Measurements from ENCODE around the gene BCL7A. TPM values are rescaled to one million over a fixed set of nuclear protein-coding genes. Genes with fewer than 3 reads are reported as not detected.

The BCL7A gene
- total RNA-seq, 1 experiment from 2014 or later = 67.2 TPM

- H3K4me3 ChIP-seq (ENCODE audit: low read length) = peak overlapping the region; percentile 28; the same call in 1 of the 2 replicates
- peaks cover 10% of the 10 kb centered on the region; the same call in 1 of the 2 replicates for H4K20me1 ChIP-seq (ENCODE audit: insufficient read depth, low read depth, low read length)
- H3K4me1 ChIP-seq (ENCODE audit: low read length) = peaks cover 79% of the 10 kb centered on the region
- H3K36me3 ChIP-seq (ENCODE audit: insufficient read depth, low read length) = peaks cover 11% of the 10 kb centered on the region; the same call in 1 of the 2 replicates
- peak overlapping the region; percentile 46 for H3K4me2 ChIP-seq (ENCODE audit: low read depth, low read length, poor library complexity, severe bottlenecking)
- H3K27me3 ChIP-seq (ENCODE audit: low read length) = no peaks in the 10 kb centered on the region
- no peaks in the 10 kb centered on the region for H3K9me3 ChIP-seq (ENCODE audit: low read length)
- peak overlapping the region; percentile 95 for H3K27ac ChIP-seq (ENCODE audit: low read length)
- peaks cover 70% of the 10 kb centered on the region for H3K79me2 ChIP-seq (ENCODE audit: low read length)
- peak; percentile 67 for DNase-seq
- peak overlapping the region; percentile 72 for H3K9ac ChIP-seq (ENCODE audit: low read length)
- H3K9me2 ChIP-seq (replicated peaks; ENCODE audit: insufficient read depth, low read length) = no peaks in the 10 kb centered on the region
- H2AFZ ChIP-seq (ENCODE audit: low read length) = no peak overlapping the region
Observed at GRCh38 chr12:122026706-122027333, 5.1 kb downstream of the BCL7A start.

- Histone ChIP-seq H2AFZ (ENCODE audit: low read length) (no peak overlapping the region), H3K9ac (ENCODE audit: low read length) (peak overlapping the region; percentile 72), H3K9me2 (replicated peaks; ENCODE audit: insufficient read depth, low read length) (no peaks in the 10 kb centered on the region), H3K4me3 (ENCODE audit: low read length) (peak overlapping the region; percentile 6; the same call in 1 of the 2 replicates), H3K36me3 (ENCODE audit: insufficient read depth, low read length) (peaks cover 5% of the 10 kb centered on the region; the same call in 1 of the 2 replicates), H3K79me2 (ENCODE audit: low read length) (peaks cover 67% of the 10 kb centered on the region), H3K4me2 (ENCODE audit: low read depth, low read length, poor library complexity, severe bottlenecking) (peak overlapping the region; percentile 46), H3K27me3 (ENCODE audit: low read length) (no peaks in the 10 kb centered on the region), H3K9me3 (ENCODE audit: low read length) (no peaks in the 10 kb centered on the region), H3K27ac (ENCODE audit: low read length) (peak overlapping the region; percentile 95), H3K4me1 (ENCODE audit: low read length) (peaks cover 92% of the 10 kb centered on the region), H4K20me1 (ENCODE audit: insufficient read depth, low read depth, low read length) (peaks cover 13% of the 10 kb centered on the region; the same call in 1 of the 2 replicates)
- DNase-seq = peak; percentile 77
Observed at GRCh38 chr12:122028165-122028904, 6.7 kb downstream of the BCL7A start.

- peaks cover 66% of the 10 kb centered on the region for H3K79me2 ChIP-seq (ENCODE audit: low read length)
- H3K27ac ChIP-seq (ENCODE audit: low read length) = peak overlapping the region; percentile 95
- H2AFZ ChIP-seq (ENCODE audit: low read length) = no peak overlapping the region
- peak; percentile 86 for DNase-seq
- peaks cover 87% of the 10 kb centered on the region for H3K4me1 ChIP-seq (ENCODE audit: low read length)
- H4K20me1 ChIP-seq (ENCODE audit: insufficient read depth, low read depth, low read length) = peaks cover 18% of the 10 kb centered on the region; the same call in 1 of the 2 replicates
- H3K9me3 ChIP-seq (ENCODE audit: low read length) = no peaks in the 10 kb centered on the region
- H3K36me3 ChIP-seq (ENCODE audit: insufficient read depth, low read length) = peaks cover 5% of the 10 kb centered on the region; the same call in 1 of the 2 replicates
- H3K9ac ChIP-seq (ENCODE audit: low read length) = peak overlapping the region; percentile 72
- no peaks in the 10 kb centered on the region for H3K9me2 ChIP-seq (replicated peaks; ENCODE audit: insufficient read depth, low read length)
- H3K27me3 ChIP-seq (ENCODE audit: low read length) = no peaks in the 10 kb centered on the region
- peak overlapping the region; percentile 6; the same call in 1 of the 2 replicates for H3K4me3 ChIP-seq (ENCODE audit: low read length)
- H3K4me2 ChIP-seq (ENCODE audit: low read depth, low read length, poor library complexity, severe bottlenecking) = peak overlapping the region; percentile 46
Observed at GRCh38 chr12:122028905-122029560, 7.3 kb downstream of the BCL7A start.

- peaks cover 11% of the 10 kb centered on the region for H3K36me3 ChIP-seq (ENCODE audit: insufficient read depth, low read length)
- H3K27me3 ChIP-seq (ENCODE audit: low read length) = no peaks in the 10 kb centered on the region
- H3K79me2 ChIP-seq (ENCODE audit: low read length) = peaks cover 65% of the 10 kb centered on the region
- H3K9me2 ChIP-seq (replicated peaks; ENCODE audit: insufficient read depth, low read length) = no peaks in the 10 kb centered on the region
- no peak overlapping the region for H2AFZ ChIP-seq (ENCODE audit: low read length)
- H3K4me3 ChIP-seq (ENCODE audit: low read length) = peak overlapping the region; percentile 6; the same call in 1 of the 2 replicates
- H4K20me1 ChIP-seq (ENCODE audit: insufficient read depth, low read depth, low read length) = peaks cover 23% of the 10 kb centered on the region; the same call in 1 of the 2 replicates
- H3K9me3 ChIP-seq (ENCODE audit: low read length) = no peaks in the 10 kb centered on the region
- DNase-seq = peak; percentile 68
- peak overlapping the region; percentile 95 for H3K27ac ChIP-seq (ENCODE audit: low read length)
- peak overlapping the region; percentile 46 for H3K4me2 ChIP-seq (ENCODE audit: low read depth, low read length, poor library complexity, severe bottlenecking)
- peak overlapping the region; percentile 72 for H3K9ac ChIP-seq (ENCODE audit: low read length)
- peaks cover 79% of the 10 kb centered on the region for H3K4me1 ChIP-seq (ENCODE audit: low read length)
Observed at GRCh38 chr12:122029620-122030423, 8.1 kb downstream of the BCL7A start.

- Histone ChIP-seq H2AFZ (ENCODE audit: low read length) (no peak overlapping the region), H3K4me2 (ENCODE audit: low read depth, low read length, poor library complexity, severe bottlenecking) (peak overlapping the region; percentile 46), H3K36me3 (ENCODE audit: insufficient read depth, low read length) (peaks cover 18% of the 10 kb centered on the region), H3K9me2 (replicated peaks; ENCODE audit: insufficient read depth, low read length) (no peaks in the 10 kb centered on the region), H4K20me1 (ENCODE audit: insufficient read depth, low read depth, low read length) (peaks cover 25% of the 10 kb centered on the region; the same call in 1 of the 2 replicates), H3K27me3 (ENCODE audit: low read length) (no peaks in the 10 kb centered on the region), H3K9me3 (ENCODE audit: low read length) (no peaks in the 10 kb centered on the region), H3K27ac (ENCODE audit: low read length) (peak overlapping the region; percentile 95), H3K9ac (ENCODE audit: low read length) (peak overlapping the region; percentile 72), H3K79me2 (ENCODE audit: low read length) (peaks cover 65% of the 10 kb centered on the region), H3K4me1 (ENCODE audit: low read length) (peaks cover 73% of the 10 kb centered on the region), H3K4me3 (ENCODE audit: low read length) (peak overlapping the region; percentile 6; the same call in 1 of the 2 replicates)
- DNase-seq = peak; percentile 89
Observed at GRCh38 chr12:122030424-122031035, 8.8 kb downstream of the BCL7A start.

GRCh38 chr12:122031342-122032216 lies 9.9 kb downstream of the BCL7A start:
- Histone ChIP-seq H3K9me2 (replicated peaks; ENCODE audit: insufficient read depth, low read length) (no peaks in the 10 kb centered on the region), H3K9me3 (ENCODE audit: low read length) (no peaks in the 10 kb centered on the region), H3K4me3 (ENCODE audit: low read length) (peak overlapping the region; percentile 44), H4K20me1 (ENCODE audit: insufficient read depth, low read depth, low read length) (peaks cover 25% of the 10 kb centered on the region; the same call in 1 of the 2 replicates), H2AFZ (ENCODE audit: low read length) (no peak overlapping the region), H3K27me3 (ENCODE audit: low read length) (no peaks in the 10 kb centered on the region), H3K27ac (ENCODE audit: low read length) (peak overlapping the region; percentile 95), H3K4me1 (ENCODE audit: low read length) (peaks cover 65% of the 10 kb centered on the region), H3K79me2 (ENCODE audit: low read length) (peaks cover 67% of the 10 kb centered on the region), H3K9ac (ENCODE audit: low read length) (peak overlapping the region; percentile 72), H3K4me2 (ENCODE audit: low read depth, low read length, poor library complexity, severe bottlenecking) (peak overlapping the region; percentile 46), H3K36me3 (ENCODE audit: insufficient read depth, low read length) (peaks cover 28% of the 10 kb centered on the region)
- peak; percentile 85 for DNase-seq

Measured in Karpas-422 (cell line).